OCI-LY3 (cell line): Measurements from ENCODE around the gene RAPGEF3.

Experiments used
- CTCF ChIP-seq: fragments of 200-600, 300-600 bp; sonication (generic); IDR thresholded peaks from 2 replicates; pipeline ENCODE4 v1.5.1; 2014; ENCODE audit warnings: antibody characterized with exemption, low read length, low read depth
- EZH2phosphoT487 ChIP-seq: fragments of 200-600 bp; shearing (Covaris generic); IDR thresholded peaks from 2 replicates; pipeline ENCODE4 v1.6.1; 2018; ENCODE audit warnings: antibody characterized with exemption, mixed run types, low read depth

- TF ChIP-seq CTCF = no peak
- no peak for TF ChIP-seq EZH2phosphoT487
Measured at GRCh38 chr12:47687636-47688035, 71.0 kb downstream of the RAPGEF3 start.
